ENCODE measurements around the gene PCSK5.
"Not testable (repeated sequence)": the region's sequence is repeated elsewhere in the genome, so short reads cannot be mapped to it uniquely, and the experiment has no call there.

The PCSK5 gene

GRCh38 chr9:75930190-75930589 is 39.7 kb downstream of the PCSK5 start:
- no peak for DNase-seq

DNA sequence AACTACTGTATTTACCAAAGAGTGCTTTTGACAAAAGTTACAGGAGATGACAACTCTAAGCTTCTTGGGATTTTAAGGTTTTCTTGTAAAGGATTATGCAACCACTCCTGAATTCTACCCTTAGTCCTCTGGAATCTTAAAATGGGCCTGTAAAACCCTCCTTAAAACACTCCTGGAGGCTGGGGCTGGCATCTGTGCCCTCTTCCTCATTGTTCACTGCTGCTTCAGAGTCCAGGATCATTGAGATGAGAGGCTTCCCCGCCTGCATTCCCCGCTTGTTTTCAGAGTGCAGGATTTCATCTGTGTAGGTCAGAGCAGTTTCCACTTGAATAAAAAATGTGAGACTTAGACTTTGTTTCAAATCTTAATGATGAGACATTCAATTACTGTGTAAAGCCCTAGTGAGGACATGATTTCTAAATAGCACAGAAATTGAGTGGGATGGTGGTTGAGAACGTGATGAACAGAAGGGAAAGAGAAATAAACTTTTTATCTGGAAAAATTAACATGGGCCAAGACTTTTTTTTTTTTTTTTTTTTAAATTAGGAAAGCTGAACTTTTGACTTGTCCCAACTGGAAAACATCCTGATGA is 40.4 kb downstream of the PCSK5 start:
- no peak for DNase-seq

- DNase-seq = no peak
Measured at GRCh38 chr9:75933982-75934381, 43.5 kb downstream of the PCSK5 start.

DNA sequence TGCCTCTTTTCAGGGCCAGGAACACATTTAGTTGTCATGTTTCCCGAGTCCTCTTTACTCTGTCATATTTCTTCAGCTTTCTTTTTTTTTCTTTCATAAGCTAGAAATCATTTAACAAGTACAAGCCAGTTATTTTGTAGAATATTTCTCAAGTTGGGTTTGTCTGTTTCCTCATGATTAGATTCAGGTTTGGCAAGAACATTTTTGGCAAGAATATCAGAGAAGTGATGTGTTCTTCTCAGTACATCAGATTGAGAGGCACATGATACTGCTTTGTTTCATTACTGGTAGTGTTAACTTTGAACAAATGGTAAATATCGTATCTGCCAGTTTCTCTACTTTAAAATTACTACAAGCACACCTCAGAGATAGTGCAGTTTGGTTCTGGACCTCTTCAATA is 45.1 kb downstream of the PCSK5 start:
- DNase-seq = no peak

DNA sequence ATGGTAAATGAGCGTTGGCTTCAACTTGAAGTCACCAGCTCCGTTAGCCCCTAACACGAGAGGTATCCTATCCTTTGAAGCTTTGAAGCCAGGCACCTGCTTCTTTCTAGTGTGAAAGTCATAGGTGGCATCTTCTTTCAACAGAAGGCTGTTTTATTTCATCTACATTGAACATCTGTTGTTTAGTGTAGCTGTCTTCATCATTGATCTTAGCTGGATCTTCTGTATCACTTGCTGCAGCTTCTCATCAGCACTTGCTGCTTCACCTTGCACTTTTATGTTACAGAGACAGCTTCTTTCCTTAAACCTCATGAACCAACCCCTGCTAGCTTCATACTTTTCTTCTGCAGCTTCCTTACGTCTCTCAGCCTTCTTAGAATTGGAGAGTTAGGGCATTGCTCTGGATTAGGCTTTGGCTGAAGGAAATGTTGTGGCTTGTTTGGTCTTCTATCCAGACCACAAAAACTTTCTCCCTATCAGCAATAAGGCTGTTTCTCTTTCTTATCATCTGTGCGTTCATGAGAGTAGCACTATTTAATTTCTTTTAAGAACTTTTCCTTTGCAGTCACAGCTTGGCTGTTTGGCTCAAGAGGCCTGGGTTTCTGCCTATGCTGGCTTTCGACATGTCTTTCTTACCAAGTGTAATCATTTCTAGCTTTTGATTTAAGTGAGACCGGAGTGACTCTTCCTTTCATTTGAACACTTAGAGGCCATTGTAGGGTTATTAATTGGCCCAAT is 47.2 kb downstream of the PCSK5 start:
- DNase-seq = no peak

DNA sequence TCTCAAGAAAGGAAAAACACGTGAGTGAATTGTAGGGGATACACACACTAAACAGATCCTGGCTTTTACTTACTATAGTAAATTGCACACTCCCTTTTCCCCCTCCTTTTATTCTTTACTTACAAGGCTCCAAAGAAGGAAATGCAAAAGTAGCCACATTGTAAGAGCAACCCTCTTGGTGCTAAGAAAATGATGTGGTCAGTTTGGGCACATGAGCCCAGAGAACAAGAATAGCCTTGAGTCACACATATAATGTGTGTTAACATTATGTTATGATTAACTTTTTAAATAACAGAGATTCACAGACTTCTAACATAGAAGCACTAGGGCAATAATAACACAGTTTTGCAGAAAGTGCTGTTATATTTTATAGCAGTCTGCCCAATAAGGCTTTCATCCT is 48.5 kb downstream of the PCSK5 start:
- DNase-seq = no peak

DNA sequence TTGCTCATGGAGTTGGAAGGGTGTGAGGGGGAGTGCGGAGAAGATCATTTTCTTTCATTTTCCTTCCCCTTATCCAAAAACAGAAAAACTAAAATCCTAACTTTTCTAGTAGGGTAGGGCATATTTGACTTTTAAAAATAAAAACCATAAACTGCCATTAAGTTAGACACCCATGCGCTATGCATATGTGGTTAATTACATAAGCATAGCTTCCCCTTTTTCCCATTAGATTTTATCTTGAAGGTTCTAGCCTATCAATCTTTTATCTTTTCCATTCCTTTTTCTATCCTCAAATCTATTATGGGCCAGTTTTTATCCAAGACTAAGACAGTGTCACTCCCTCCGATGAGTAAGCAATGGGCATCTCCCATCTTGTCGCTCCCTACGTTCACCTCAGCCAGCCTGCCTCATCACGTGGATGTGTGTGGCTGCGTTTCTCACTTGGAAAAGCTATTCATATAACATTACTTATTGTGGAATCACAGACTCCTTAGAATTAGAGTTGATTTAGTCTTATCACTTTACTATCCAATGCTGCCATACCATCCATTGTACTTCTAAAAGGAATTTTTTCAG is 49.2 kb downstream of the PCSK5 start:
- DNase-seq = no peak

- no peak for DNase-seq
Measured at GRCh38 chr9:75941066-75941465, 50.6 kb downstream of the PCSK5 start.

GRCh38 chr9:75941577-75942311 is 51.3 kb downstream of the PCSK5 start:
- no peak for DNase-seq

DNA sequence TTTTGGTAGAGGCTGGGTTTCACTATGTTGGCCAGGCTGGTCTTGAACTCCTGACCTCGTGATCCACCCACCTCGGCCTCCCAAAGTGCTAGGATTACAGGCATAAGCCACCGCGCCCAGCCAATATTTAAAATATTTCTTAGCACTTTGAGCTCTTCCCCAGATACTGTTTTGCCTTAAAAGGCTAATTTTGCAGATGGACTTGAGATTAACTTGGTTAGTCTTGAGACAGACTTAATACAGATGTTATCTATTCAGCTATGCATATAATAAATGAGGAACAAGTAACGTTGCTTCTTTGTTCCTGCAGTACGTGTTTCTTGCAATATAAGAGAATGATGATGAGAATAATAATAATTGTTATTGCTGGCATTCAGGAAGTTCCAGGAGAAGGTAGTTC is 56.3 kb downstream of the PCSK5 start:
- no peak for DNase-seq

DNA sequence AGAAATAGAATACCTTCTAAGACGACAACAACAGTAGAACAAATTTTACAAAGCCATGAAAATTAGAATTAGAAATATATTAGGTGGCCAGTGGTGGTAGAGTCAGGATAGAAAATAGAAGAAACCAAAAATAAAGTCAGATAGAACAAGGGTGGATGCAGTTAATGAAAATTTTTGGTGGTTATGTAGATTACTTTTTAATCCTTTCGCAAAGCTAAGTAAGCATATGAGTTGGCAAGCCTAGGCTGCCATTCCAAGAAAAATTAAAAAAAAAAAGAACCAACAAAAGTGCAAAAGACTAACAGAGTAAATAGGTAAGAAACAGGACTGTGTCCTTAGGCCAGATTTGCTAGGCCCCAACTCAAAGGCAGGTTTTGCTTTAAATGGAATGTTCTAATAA is 56.8 kb downstream of the PCSK5 start:
- no peak for DNase-seq

- DNase-seq = no peak
Measured at GRCh38 chr9:75950998-75951397, 60.5 kb downstream of the PCSK5 start.

DNA sequence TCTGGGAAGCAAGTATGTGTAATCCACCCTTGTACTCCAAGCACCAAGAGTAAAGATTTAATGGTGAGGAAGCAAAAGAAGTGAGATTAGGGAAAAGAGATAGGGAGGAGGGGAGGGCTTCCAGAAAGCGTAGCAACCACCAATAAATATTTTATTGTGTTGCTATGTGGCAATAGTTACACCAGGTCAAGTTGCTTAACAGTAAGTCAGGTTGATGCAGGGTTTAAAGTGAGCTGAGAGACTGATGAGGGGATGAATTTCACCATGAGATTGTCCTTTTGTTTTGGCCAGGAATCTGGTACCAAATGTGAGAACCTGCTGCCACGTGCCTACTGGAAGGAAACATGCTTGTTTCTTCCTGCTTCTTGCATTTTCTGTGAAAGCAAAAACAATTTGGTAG is 62.7 kb downstream of the PCSK5 start:
- no peak for DNase-seq

- DNase-seq = no peak
Measured at GRCh38 chr9:75956161-75956560, 65.7 kb downstream of the PCSK5 start.

DNA sequence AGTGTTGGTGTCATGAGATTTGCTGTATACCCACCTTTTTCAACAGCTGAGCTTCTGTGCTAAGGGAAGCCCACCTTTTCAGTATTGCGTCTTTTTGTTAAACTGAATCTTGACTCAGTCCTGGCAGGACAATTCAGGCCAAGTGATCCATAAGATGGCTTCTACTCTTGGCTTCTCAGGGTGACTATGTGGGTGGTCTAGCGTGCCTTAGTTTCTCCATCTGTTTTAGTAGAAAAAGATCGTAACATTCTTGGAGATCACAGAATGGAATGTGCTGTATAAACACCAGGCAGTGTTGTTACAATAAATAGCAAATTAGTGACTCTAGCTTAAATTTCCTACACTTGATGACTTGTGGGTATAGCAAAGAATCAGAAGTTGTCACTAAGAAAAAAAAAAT is 66.6 kb downstream of the PCSK5 start:
- DNase-seq = no peak

GRCh38 chr9:75958226-75958625 is 67.8 kb downstream of the PCSK5 start:
- no peak for DNase-seq

DNA sequence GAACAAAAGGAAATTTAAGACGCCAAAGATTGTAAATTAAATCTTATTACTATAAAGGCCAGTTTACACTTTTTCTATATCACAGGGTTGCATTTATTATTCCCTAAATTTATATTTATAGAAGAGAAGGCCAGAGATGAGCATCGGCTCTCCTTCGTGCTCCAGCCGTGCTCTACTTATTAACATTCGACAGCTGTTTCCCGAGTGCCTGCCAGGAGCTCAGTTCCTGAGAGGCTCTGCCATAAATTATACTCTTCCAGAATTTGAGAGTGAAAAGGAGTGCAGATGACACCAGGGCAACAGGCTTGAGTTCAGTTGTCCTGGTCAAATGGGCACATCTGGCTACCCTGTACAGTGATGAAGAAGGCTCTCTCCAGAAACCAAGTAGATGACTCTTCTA is 70.1 kb downstream of the PCSK5 start:
- no peak for DNase-seq

- no peak for DNase-seq
Measured at GRCh38 chr9:75962013-75962661, 71.7 kb downstream of the PCSK5 start.

GRCh38 chr9:75962662-75963036 is 72.2 kb downstream of the PCSK5 start:
- no peak for DNase-seq

DNA sequence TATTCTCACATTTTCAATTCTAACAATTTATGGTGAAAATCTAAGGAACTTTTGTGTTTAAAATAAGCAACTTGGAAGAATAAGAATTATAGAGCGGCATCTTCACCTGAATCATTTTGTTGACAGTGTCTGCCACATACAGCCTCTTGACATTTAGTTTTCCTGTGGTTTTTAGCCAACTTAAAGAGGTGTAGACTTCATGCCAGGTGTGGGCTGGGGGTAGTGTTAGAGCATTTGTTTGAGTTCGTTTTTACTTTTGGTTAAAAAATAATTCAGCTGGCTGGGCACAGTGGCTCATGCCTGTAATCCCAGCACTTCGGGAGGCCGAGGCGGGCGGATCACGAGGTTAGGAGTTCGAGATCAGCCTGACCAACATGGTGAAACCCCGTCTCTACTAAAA is 72.8 kb downstream of the PCSK5 start:
- DNase-seq = not testable (repeated sequence)

DNA sequence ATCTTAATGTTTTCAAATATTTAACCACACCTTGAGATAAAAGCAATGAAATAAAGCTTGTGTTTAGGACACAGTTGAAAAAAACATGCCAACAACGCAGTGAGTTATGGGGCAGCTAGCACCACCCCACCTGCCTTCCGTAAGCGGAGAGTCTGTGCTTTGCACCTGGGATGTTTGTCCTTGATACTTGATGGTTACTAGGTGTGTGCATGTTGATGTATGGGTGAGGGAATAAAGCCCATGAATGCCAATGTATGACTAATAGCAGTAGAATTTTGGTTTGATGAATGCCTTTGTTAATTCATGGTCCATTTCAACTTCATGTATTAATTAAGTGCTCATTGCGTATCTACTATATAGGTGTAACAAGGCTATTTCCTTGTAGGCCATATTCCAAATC is 74.0 kb downstream of the PCSK5 start:
- no peak for DNase-seq

- DNase-seq = no peak
Measured at GRCh38 chr9:75965231-75965630, 74.8 kb downstream of the PCSK5 start.

DNA sequence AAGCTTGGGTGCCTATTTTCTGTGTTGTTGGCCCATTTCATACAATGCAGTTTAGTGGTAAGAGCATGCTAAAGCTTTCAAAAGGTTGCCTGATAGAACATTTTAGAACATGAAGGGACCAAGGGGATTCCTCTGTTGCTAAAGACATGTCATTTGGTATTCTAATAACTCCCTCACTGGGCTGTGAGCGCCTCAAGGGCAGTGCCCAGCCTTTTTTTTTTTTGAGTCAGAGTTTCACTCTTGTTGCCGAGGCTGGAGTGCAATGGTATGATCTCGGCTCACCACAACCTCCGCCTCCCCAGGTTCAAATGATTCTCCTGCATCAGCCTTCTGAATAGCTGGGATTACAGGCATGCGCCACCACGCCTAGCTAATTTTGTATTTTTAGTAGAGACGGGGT is 77.1 kb downstream of the PCSK5 start:
- no peak for DNase-seq

All from hematopoietic multipotent progenitor cell treated with erythropoietin and hydrocortisone succinate and interleukin-3 and kit ligand, for 8 days (in vitro differentiated cells).